Midbrain (tissue), 1 donor: Measurements from ENCODE around the gene SLC9A8.
"Not testable (repeated sequence)": the region's sequence is repeated elsewhere in the genome, so short reads cannot be mapped to it uniquely, and the experiment has no call there.

Source experiments
- DNase-seq: peaks from one replicate; lab custom pipeline; 2025; lab: John Stamatoyannopoulos, UW

The SLC9A8 gene

DNA sequence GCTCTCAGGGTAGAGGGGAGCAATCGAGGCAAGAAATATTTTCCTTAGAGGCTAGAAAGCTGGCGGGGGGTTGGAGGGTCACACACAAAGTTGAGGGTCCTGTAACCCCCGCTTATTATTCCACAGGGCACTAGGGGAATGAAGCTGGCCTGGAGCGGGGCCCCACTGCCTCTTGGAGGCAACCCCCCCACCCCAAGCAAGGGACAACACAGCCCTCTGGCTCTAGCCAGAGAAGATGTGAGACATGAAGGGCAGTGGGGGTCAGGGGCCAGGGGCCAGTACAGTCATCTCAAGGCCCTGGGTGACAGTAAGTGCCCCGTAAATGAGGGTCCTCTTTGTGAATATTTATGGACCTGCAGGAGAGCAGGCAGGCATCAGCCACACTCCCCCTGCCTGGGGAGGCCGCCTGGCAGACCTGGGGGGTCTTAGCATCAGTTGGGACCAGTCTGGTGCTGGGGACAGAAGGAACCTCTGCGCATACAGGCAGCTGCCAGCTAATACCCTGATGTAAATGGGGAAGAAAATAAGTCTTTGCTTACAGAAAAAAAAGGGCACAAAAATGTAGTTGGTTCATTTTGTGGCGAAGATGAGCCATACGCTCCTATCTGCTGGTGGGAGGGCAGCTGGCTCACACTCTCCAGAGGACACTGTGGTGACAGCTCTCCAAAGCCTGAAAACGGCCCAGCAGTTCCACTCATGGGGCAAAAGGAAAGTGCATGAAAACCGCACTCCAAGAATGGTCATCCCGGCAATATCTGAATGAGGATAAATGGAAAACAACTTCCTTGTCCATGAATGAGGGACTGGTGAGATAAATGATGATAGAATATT lies 80.8 kb downstream of the SLC9A8 start:
- no peak for DNase-seq

- DNase-seq = no peak
Measured at GRCh38 chr20:49894073-49894470, 81.4 kb downstream of the SLC9A8 start.

- not testable (repeated sequence) for DNase-seq
Measured at GRCh38 chr20:49895474-49896093, 83.0 kb downstream of the SLC9A8 start.

GRCh38 chr20:49896204-49896603 lies 83.6 kb downstream of the SLC9A8 start:
- DNase-seq = no peak

DNA sequence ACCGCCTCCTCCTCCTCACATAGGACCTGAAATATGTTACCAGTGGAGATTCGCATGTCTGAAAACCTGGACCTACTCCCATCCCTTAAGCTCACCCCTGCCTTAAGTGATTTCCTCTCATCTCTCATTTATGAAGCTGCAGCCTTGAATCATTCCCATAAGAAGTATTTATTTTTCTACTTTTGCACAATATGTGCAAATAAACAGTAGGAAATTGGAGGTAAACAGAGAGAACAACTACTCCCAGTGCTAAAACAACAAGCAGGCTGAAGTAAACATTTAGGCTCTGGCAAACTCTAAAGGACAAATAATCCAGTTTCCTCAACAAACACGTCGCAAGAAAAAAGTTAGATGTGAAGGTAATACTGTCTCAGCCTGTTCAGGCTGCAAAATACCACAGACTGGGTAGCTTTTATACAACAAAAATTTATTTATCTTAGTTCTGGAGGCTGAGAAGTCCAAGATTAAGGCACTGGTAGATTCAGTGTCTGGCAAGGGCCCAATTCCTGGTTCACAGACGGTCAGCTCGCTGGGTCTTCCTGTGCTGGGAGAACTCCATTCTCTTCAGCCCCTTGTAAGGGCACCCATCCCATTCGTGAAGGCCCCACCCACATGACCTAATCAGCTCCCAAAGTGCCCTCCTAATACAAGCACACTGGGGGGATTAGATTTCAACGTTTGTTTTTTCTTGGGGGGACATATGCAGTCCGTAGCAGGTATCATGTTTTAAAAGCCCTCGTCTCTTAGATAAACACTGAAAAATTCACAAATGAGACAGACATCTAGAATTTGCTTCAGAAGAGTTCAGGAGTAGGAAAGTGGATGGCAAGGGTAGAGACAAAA lies 87.1 kb downstream of the SLC9A8 start:
- DNase-seq = no peak

DNA sequence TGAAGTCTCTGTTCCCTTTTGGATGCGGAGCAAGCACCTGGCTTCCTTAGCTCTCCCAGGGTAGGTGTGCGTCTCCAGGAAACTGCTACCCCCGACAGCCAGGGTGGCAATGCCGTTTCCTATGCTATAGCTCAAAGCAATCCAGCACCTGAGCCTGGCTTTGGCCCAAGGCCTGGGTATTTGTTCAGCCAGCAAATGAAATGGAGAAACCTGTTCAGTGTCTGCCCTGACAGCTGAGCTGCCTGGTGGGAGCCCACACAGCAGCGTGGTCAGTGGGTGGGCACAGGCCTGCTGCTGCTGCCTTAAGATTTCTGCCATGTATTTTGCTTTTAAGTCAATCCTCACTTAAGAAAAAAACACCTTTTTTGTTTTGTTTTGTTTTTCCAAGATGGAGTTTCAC lies 89.0 kb downstream of the SLC9A8 start:
- DNase-seq = no peak

DNA sequence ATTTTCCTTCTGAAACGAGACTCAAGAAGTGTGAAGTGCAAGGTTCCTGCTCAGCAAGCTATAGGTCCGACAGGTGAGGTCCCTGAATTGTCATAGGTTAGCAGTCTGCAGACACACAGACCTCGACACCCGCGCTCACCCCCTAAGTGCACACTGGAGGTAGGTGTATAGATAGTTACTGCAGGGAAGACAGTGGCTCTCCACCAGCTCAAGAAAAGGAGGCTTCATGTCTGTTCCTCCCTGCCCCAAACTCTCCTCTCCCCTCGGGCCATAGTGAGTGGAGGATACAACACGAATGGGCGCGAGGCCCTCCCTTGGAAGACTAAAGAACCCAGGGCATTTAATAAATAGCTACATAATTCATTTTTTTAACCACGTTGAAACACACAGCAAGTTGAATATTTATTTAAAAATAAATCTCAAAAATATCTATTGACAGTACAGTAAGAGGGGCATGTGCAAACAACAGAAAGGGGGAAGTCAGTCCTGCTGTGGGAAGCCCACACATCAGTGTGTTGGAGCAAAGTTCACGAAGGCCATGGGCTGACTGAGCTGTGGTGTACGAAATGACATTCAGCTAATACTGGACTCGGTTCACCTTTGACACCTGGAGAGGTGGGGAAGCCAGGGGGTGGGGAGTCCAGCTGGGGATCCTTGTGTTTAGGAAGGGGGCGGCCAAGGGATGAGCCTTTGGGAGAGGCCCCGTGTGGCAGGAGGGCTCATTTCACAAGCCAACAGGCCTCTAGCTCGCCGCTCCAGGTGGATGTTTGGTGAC lies 92.0 kb downstream of the SLC9A8 start:
- DNase-seq = no peak

GRCh38 chr20:49905415-49906091 lies 92.9 kb downstream of the SLC9A8 start:
- DNase-seq = no peak

DNA sequence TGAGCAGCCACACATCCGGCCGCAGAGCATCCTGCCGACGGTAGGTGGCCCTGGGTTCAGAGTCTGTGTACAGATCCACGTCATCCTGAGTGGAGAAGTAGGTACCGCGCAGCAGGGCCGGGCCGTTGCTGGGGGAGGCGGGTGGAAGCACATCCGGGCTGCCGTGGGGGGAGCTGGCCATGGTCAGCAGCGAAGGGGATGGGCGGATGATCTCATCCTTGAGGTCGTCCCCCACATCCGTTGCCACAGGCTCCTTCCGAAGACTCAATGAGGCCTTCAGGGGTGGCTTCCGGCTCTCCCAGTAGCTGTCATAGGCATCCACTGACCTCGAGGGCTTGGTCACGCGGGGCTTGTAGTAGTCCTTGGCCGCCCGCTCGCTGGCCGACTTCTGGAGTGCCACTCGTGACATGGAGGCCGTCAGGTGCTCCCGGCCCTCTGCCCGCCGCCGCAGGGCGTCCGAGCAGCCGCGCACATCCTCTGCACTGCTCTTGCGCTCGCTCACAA lies 93.5 kb downstream of the SLC9A8 start:
- DNase-seq = no peak

- no peak for DNase-seq
Measured at GRCh38 chr20:49906615-49907154, 94.1 kb downstream of the SLC9A8 start.

DNA sequence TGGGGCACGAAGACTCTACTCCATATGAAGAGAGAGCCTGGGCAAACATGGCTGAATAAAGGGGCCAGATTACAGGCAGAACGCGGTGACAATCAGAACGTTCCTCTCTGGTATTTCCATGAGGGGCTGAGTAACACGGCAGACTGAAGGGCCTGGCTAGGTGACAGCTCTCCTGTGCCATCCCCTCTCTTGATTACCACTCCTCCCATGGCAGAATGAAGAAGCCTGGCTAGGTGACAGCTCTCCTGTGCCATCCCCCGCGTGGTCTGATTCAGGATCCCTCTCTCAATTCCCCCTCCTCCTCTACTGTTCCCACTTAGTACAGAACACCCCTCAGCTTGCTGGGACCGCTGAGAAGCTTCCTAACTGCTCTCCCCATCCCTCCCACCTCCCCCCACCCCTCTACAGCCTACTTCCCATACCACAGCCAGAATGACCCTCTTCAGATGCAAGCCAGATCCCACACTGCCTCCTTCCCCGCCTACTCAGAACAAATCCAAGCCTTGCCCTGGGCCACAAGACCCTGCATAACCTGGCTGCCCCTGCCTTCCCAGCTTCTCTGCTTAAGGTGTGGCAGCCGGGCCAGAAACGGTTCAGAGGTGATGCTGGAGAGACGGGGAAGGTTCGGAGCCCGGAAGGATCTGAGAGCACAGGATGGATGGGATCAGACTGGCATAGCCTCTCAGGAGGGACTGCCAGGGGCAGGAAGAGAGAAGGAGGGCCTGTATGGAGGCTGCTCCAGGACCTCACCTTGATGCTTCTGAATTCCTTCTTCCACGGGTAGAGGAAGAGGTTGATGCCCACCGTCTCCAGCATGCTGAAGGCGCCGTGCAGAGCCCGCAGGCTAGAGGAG lies 95.0 kb downstream of the SLC9A8 start:
- no peak for DNase-seq

DNA sequence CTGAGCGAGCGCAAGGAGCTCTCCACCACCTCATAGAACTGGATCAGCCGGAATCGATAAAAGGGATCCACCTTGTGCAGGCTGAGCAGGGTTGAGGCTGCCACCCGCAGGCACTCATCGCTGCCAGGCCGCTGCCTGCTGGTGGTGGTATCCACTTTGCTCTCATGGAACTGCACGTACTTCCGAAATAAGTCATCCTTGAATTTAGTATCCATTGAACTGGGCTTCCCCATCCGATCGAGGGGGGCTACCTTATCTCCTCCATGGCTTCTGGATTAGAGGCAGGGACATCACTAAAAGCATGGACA lies 95.6 kb downstream of the SLC9A8 start:
- no peak for DNase-seq

DNA sequence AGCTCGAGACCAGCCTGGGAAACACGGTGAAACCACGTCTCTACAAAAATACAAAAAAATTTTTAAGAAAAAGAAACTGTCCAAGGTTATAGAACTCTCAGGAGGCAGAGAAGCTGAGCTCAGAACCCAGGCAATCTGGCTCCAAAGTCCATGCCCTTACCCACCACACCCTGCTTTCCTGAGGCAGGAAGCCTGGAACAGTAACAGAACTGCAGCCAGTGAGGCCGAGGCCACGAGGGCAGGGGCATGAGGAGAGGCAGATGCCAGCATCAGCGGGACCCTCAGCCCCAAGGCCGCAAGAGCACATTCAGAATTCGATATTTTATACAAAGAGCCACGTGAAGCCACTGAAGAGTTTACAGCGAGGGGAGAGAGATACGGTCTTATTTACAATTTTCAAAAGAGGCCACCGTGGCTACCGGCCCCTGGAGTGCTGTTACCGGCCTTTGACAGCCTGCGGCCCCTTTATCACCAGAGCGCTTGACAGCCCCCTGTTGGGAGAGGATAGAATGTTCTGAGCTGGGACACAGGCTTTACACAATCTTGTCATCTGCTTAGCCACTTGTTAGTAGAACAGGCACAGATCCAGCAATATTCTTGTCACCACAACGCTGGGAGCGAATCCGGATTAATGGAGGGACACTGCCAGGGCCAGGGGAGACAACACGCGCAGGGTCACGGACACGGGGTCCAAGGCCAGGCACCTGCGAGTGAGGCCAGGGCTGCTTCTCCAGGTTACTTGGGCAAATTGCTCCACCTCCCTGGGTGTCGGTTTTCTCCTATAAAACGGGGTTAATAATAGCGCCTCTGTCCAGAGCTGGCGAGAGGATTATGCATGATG lies 97.1 kb downstream of the SLC9A8 start:
- DNase-seq = peak; percentile 56

DNA sequence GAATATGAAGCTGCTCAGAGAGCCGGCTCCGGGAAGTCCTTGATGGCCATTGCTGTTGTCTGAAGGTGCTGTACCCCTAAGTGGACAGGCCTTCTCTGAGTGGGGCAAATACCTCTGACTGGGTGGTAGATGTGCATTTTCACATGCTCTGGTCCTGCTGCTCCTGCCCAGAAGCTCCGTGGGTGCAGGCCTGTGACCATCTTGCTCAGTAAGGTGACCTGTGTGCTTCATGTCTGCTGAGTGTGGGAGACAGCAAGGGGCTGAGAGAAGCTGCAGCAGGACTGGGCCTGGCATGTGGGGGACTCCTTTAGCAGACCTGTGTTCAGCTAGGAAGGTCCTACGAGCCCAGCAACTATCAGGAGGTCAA lies 97.7 kb downstream of the SLC9A8 start:
- no peak for DNase-seq

GRCh38 chr20:49913399-49914047 lies 100.9 kb downstream of the SLC9A8 start:
- peak; percentile 74 for DNase-seq

GRCh38 chr20:49914310-49915117 lies 101.9 kb downstream of the SLC9A8 start:
- DNase-seq = no peak

DNA sequence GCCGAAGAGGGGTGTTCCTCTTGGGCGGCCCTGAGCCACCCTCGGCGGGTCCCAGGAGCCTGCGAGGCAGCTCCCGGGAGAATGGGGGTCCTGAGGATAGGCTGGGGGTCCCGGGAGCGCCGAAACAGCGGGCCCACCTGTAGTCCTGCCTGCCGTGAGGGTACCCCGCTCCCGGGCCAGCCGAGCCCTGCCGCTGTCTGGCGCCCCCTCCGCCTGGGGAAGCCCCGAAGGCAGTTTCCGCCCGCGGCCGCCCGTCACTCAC lies 102.4 kb downstream of the SLC9A8 start:
- no peak for DNase-seq
